Measurements from ENCODE around the gene SAP30L.

The SAP30L gene

GRCh38 chr5:154493274-154493673 lies 47.5 kb downstream of the SAP30L start:
- Mint-ChIP-seq H3K27ac (no peak overlapping the region), H3K9me3 (no peaks in the 10 kb centered on the region), H3K36me3 (ENCODE audit: low read depth) (no peaks in the 10 kb centered on the region), H3K27me3 (peaks cover 78% of the 10 kb centered on the region), H3K4me1 (ENCODE audit: low read depth) (no peaks in the 10 kb centered on the region), H3K4me3 (no peak overlapping the region)

- Mint-ChIP-seq H3K27ac (no peak overlapping the region), H3K27me3 (peaks cover 80% of the 10 kb centered on the region), H3K4me3 (no peak overlapping the region), H3K36me3 (ENCODE audit: low read depth) (no peaks in the 10 kb centered on the region), H3K4me1 (ENCODE audit: low read depth) (no peaks in the 10 kb centered on the region), H3K9me3 (no peaks in the 10 kb centered on the region)
Measured at GRCh38 chr5:154494036-154494435, 48.2 kb downstream of the SAP30L start.

- Mint-ChIP-seq H3K4me1 (ENCODE audit: low read depth) (peaks cover 5% of the 10 kb centered on the region), H3K9me3 (no peaks in the 10 kb centered on the region)
Measured at GRCh38 chr5:154498591-154498990, 52.8 kb downstream of the SAP30L start.

GRCh38 chr5:154498994-154499393 lies 53.2 kb downstream of the SAP30L start:
- no peaks in the 10 kb centered on the region for H3K9me3 Mint-ChIP-seq
- no peaks in the 10 kb centered on the region for H3K36me3 Mint-ChIP-seq (ENCODE audit: low read depth)
- H3K4me3 Mint-ChIP-seq = no peak overlapping the region
- H3K27me3 Mint-ChIP-seq = peaks cover 60% of the 10 kb centered on the region
- H3K4me1 Mint-ChIP-seq (ENCODE audit: low read depth) = peaks cover 7% of the 10 kb centered on the region
- H3K27ac Mint-ChIP-seq = no peak overlapping the region

More at GRCh38 chr5:154498591-154498990, 52.8 kb downstream of the SAP30L start:
- Mint-ChIP-seq H3K27ac (no peak overlapping the region), H3K4me3 (no peak overlapping the region), H3K27me3 (peaks cover 63% of the 10 kb centered on the region), H3K36me3 (ENCODE audit: low read depth) (no peaks in the 10 kb centered on the region)

- no peak overlapping the region for H3K27ac Mint-ChIP-seq
- H3K36me3 Mint-ChIP-seq (ENCODE audit: low read depth) = no peaks in the 10 kb centered on the region
- H3K9me3 Mint-ChIP-seq = no peaks in the 10 kb centered on the region
- peaks cover 38% of the 10 kb centered on the region for H3K27me3 Mint-ChIP-seq
- H3K4me1 Mint-ChIP-seq (ENCODE audit: low read depth) = peaks cover 7% of the 10 kb centered on the region
- H3K4me3 Mint-ChIP-seq = no peak overlapping the region
Measured at GRCh38 chr5:154501566-154501965, 55.8 kb downstream of the SAP30L start.

GRCh38 chr5:154502180-154502579 lies 56.4 kb downstream of the SAP30L start:
- Mint-ChIP-seq H3K27ac (no peak overlapping the region), H3K9me3 (no peaks in the 10 kb centered on the region), H3K4me1 (ENCODE audit: low read depth) (peaks cover 7% of the 10 kb centered on the region), H3K36me3 (ENCODE audit: low read depth) (no peaks in the 10 kb centered on the region), H3K4me3 (no peak overlapping the region), H3K27me3 (peaks cover 39% of the 10 kb centered on the region)

- H3K36me3 Mint-ChIP-seq (ENCODE audit: low read depth) = no peaks in the 10 kb centered on the region
Measured at GRCh38 chr5:154503698-154504039, 57.9 kb downstream of the SAP30L start.

GRCh38 chr5:154505567-154505966 lies 59.8 kb downstream of the SAP30L start:
- no peak overlapping the region for H3K27ac Mint-ChIP-seq
- H3K4me1 Mint-ChIP-seq (ENCODE audit: low read depth) = peaks cover 7% of the 10 kb centered on the region
- no peaks in the 10 kb centered on the region for H3K9me3 Mint-ChIP-seq
- no peak overlapping the region for H3K4me3 Mint-ChIP-seq
- H3K36me3 Mint-ChIP-seq (ENCODE audit: low read depth) = no peaks in the 10 kb centered on the region
- H3K27me3 Mint-ChIP-seq = peaks cover 46% of the 10 kb centered on the region

More at GRCh38 chr5:154503698-154504039, 57.9 kb downstream of the SAP30L start:
- H3K4me3 Mint-ChIP-seq = no peak overlapping the region
- H3K9me3 Mint-ChIP-seq = no peaks in the 10 kb centered on the region
- H3K27me3 Mint-ChIP-seq = peaks cover 38% of the 10 kb centered on the region
- no peak overlapping the region for H3K27ac Mint-ChIP-seq
- peaks cover 7% of the 10 kb centered on the region for H3K4me1 Mint-ChIP-seq (ENCODE audit: low read depth)

- Mint-ChIP-seq H3K27me3 (peaks cover 41% of the 10 kb centered on the region), H3K4me3 (no peak overlapping the region), H3K36me3 (ENCODE audit: low read depth) (no peaks in the 10 kb centered on the region), H3K27ac (no peak overlapping the region), H3K4me1 (ENCODE audit: low read depth) (peaks cover 7% of the 10 kb centered on the region), H3K9me3 (no peaks in the 10 kb centered on the region)
Measured at GRCh38 chr5:154506049-154506715, 60.4 kb downstream of the SAP30L start.

GRCh38 chr5:154506716-154507080 lies 60.9 kb downstream of the SAP30L start:
- H3K9me3 Mint-ChIP-seq = no peaks in the 10 kb centered on the region

GRCh38 chr5:154508114-154508513 lies 62.3 kb downstream of the SAP30L start:
- Mint-ChIP-seq H3K4me1 (ENCODE audit: low read depth) (peaks cover 7% of the 10 kb centered on the region), H3K27ac (no peak overlapping the region), H3K4me3 (no peak overlapping the region), H3K27me3 (peaks cover 36% of the 10 kb centered on the region), H3K9me3 (no peaks in the 10 kb centered on the region), H3K36me3 (ENCODE audit: low read depth) (no peaks in the 10 kb centered on the region)

More at GRCh38 chr5:154506716-154507080, 60.9 kb downstream of the SAP30L start:
- H3K27ac Mint-ChIP-seq = no peak overlapping the region
- H3K4me1 Mint-ChIP-seq (ENCODE audit: low read depth) = peaks cover 7% of the 10 kb centered on the region
- H3K36me3 Mint-ChIP-seq (ENCODE audit: low read depth) = no peaks in the 10 kb centered on the region
- peaks cover 40% of the 10 kb centered on the region for H3K27me3 Mint-ChIP-seq
- no peak overlapping the region for H3K4me3 Mint-ChIP-seq

- H3K4me1 Mint-ChIP-seq (ENCODE audit: low read depth) = peaks cover 17% of the 10 kb centered on the region
- peaks cover 46% of the 10 kb centered on the region for H3K27me3 Mint-ChIP-seq
- no peaks in the 10 kb centered on the region for H3K9me3 Mint-ChIP-seq
- no peak overlapping the region for H3K27ac Mint-ChIP-seq
- H3K36me3 Mint-ChIP-seq (ENCODE audit: low read depth) = no peaks in the 10 kb centered on the region
- H3K4me3 Mint-ChIP-seq = no peak overlapping the region
Measured at GRCh38 chr5:154509784-154510555, 64.2 kb downstream of the SAP30L start.
